Caco-2 (cell line): Measurements from ENCODE around the gene KLRF1. TPM values are rescaled to one million over a fixed set of nuclear protein-coding genes. Genes with fewer than 3 reads are reported as not detected.

ENCODE experiments used
- BruUV-seq: library from RNA; stranded (reverse); fragments of 400-500 nt; replicated peaks from 2 replicates; lab custom pipeline; 2021; lab: Mats Ljungman, UMichigan
- CTCF ChIA-PET: fragments of 300-600 bp; sonication (Branson Sonifier 250); formaldehyde crosslinking; loops from one replicate; lab custom pipeline; 2022; ENCODE audit warnings: antibody characterized with exemption; lab: Charles Lee
- POLR2A ChIA-PET: fragments of 300-600 bp; sonication (Branson Sonifier 250); formaldehyde crosslinking; loops from one replicate; lab custom pipeline; 2022; ENCODE audit warnings: antibody characterized with exemption; lab: Charles Lee
- DNase-seq, 2 experiments: peaks; one replicate each; pipeline versions ENCODE4 v3.0.0 to v3.0.0-alpha.2; 2020 to 2022
- H3K27me3 ChIP-seq: replicated peaks from 2 replicates; pipeline ENCODE4 v1.6.0; 2011; ENCODE audit warnings: low read length; ENCODE audit not compliant: control insufficient read depth, insufficient read depth
- H3K36me3 ChIP-seq: 2 replicates; pipeline ENCODE4 v1.5.1; 2011; ENCODE audit warnings: low read length; ENCODE audit not compliant: control insufficient read depth, insufficient read depth
- H3K4me1 ChIP-seq: fragments of 250-450 bp; sonication (Bioruptor Pico); 2 replicates; pipeline ENCODE4 v1.5.1; 2020; ENCODE audit warnings: mild to moderate bottlenecking
- H3K4me3 ChIP-seq: 2 replicates; pipeline ENCODE4 v1.5.1; 2011; ENCODE audit warnings: low read depth, mild to moderate bottlenecking, control low read depth, low read length
- H3K9me3 ChIP-seq: fragments of 250-450 bp; sonication (Bioruptor Pico); 2 replicates; pipeline ENCODE4 v1.5.1; 2020; ENCODE audit warnings: mild to moderate bottlenecking, moderate library complexity
- H3K27ac Mint-ChIP-seq: one replicate; pipeline ENCODE4 v1.8.0; 2022; ENCODE audit warnings: mixed read lengths; ENCODE audit not compliant: unreplicated experiment
- H3K27me3 Mint-ChIP-seq: one replicate; pipeline ENCODE4 v1.8.0; 2022; ENCODE audit warnings: mixed read lengths; ENCODE audit not compliant: insufficient read depth, unreplicated experiment
- H3K36me3 Mint-ChIP-seq: one replicate; pipeline ENCODE4 v1.8.0; 2022; ENCODE audit warnings: mild to moderate bottlenecking, mixed read lengths; ENCODE audit not compliant: insufficient read depth, unreplicated experiment
- H3K4me1 Mint-ChIP-seq: one replicate; pipeline ENCODE4 v1.8.0; 2022; ENCODE audit warnings: low read depth, mixed read lengths; ENCODE audit not compliant: unreplicated experiment
- H3K4me3 Mint-ChIP-seq: one replicate; pipeline ENCODE4 v1.8.0; 2022; ENCODE audit warnings: mild to moderate bottlenecking, moderate library complexity, mixed read lengths; ENCODE audit not compliant: unreplicated experiment
- H3K9me3 Mint-ChIP-seq: one replicate; pipeline ENCODE4 v1.8.0; 2022; ENCODE audit warnings: mixed read lengths; ENCODE audit not compliant: unreplicated experiment
- CTCF ChIP-seq, 2 experiments: fragments of 200-600 bp in 1 of 2; IDR thresholded peaks; 1 replicate in 1 of 2; 2 replicates in 1 of 2; pipeline versions ENCODE4 v1.5.1 to v1.8.0; 2011 to 2022; ENCODE audit warnings: antibody characterized with exemption in 1 of 2, control low read depth in 1 of 2, inconsistent platforms in 1 of 2, low read depth in 1 of 2, low read length in 1 of 2, mild to moderate bottlenecking in 1 of 2, moderate library complexity in 1 of 2; ENCODE audit not compliant: insufficient read depth in 1 of 2, severe bottlenecking in 1 of 2, unreplicated experiment in 1 of 2
- intact Hi-C: fragments of 100-400 bp; cut with micrococcal nuclease; formaldehyde crosslinking; loops from one replicate; pipeline ENCODE4 v1.10.0; 2022; ENCODE audit not compliant: unreplicated experiment
- total RNA-seq: library from RNA; stranded (reverse); gene quantifications from 2 replicates; pipeline ENCODE4 v1.2.3, GENCODE V29; 2022

The KLRF1 gene
- total RNA-seq, 1 experiment from 2014 or later = not detected

GRCh38 chr12:9868951-9869306 is 41.6 kb downstream of the KLRF1 start:
- H3K4me3 ChIP-seq = no peak overlapping the region
- no peak for TF ChIP-seq CTCF (IDR thresholded peaks at IDR 0.05; ENCODE audit: insufficient read depth in 1 of 2, low read depth in 1 of 2, low read length in 1 of 2, severe bottlenecking in 1 of 2, unreplicated experiment in 1 of 2)
- BruUV-seq = no TSS peak
- POLR2A ChIA-PET = no interaction called here
- H3K36me3 Mint-ChIP-seq = no peaks in the 10 kb centered on the region
- intact Hi-C loops = no loop called here
- H3K27me3 Mint-ChIP-seq = peaks cover 22% of the 10 kb centered on the region
- no peaks in the 10 kb centered on the region for H3K9me3 ChIP-seq
- no peak overlapping the region for H3K4me3 Mint-ChIP-seq
- H3K27ac Mint-ChIP-seq = no peak overlapping the region
- CTCF ChIA-PET = no interaction called here
- DNase-seq = no peak
- no peaks in the 10 kb centered on the region for H3K9me3 Mint-ChIP-seq
- H3K27me3 ChIP-seq = no peaks in the 10 kb centered on the region
- peaks cover 15% of the 10 kb centered on the region for H3K4me1 Mint-ChIP-seq
- H3K4me1 ChIP-seq = no peaks in the 10 kb centered on the region; the same call in 1 of the 2 replicates
- no peaks in the 10 kb centered on the region for H3K36me3 ChIP-seq

GRCh38 chr12:9869307-9870161 is 42.3 kb downstream of the KLRF1 start, which contains the start of gene CLEC2B:
Gene CLEC2B, minus strand, starts transcription at chr12:9869354.
- peaks cover 15% of the 10 kb centered on the region for H3K4me1 Mint-ChIP-seq
- peaks cover 17% of the 10 kb centered on the region for H3K27me3 Mint-ChIP-seq
- H3K27me3 ChIP-seq = no peaks in the 10 kb centered on the region
- peak within 1 kb of the TSS; percentile 40 for H3K4me3 Mint-ChIP-seq
- ChIA-PET POLR2A (no interaction called here), CTCF (no interaction called here)
- no peaks in the 10 kb centered on the region for H3K9me3 ChIP-seq
- TF ChIP-seq CTCF (IDR thresholded peaks at IDR 0.05; ENCODE audit: insufficient read depth in 1 of 2, low read depth in 1 of 2, low read length in 1 of 2, severe bottlenecking in 1 of 2, unreplicated experiment in 1 of 2) = no peak
- no peaks in the 10 kb centered on the region for H3K9me3 Mint-ChIP-seq
- no peak within 1 kb of the TSS for H3K27ac Mint-ChIP-seq
- H3K36me3 ChIP-seq = no peaks in the 10 kb centered on the region
- intact Hi-C loops = no loop called here
- H3K4me1 ChIP-seq = no peaks in the 10 kb centered on the region; the same call in 1 of the 2 replicates
- no TSS peak for BruUV-seq
- no peak for DNase-seq
- H3K36me3 Mint-ChIP-seq = no peaks in the 10 kb centered on the region
- no peak within 1 kb of the TSS for H3K4me3 ChIP-seq

GRCh38 chr12:9870286-9870866 is 43.1 kb downstream of the KLRF1 start:
- H3K36me3 ChIP-seq = no peaks in the 10 kb centered on the region
- Mint-ChIP-seq H3K27me3 (peaks cover 16% of the 10 kb centered on the region), H3K4me1 (peaks cover 15% of the 10 kb centered on the region), H3K27ac (no peak overlapping the region), H3K9me3 (peaks cover 5% of the 10 kb centered on the region), H3K36me3 (no peaks in the 10 kb centered on the region), H3K4me3 (no peak overlapping the region)
- no peak for TF ChIP-seq CTCF (IDR thresholded peaks at IDR 0.05; ENCODE audit: insufficient read depth in 1 of 2, low read depth in 1 of 2, low read length in 1 of 2, severe bottlenecking in 1 of 2, unreplicated experiment in 1 of 2)
- H3K27me3 ChIP-seq = no peaks in the 10 kb centered on the region
- no peaks in the 10 kb centered on the region; the same call in 1 of the 2 replicates for H3K4me1 ChIP-seq
- BruUV-seq = no TSS peak
- no peak for DNase-seq
- intact Hi-C loops = no loop called here
- CTCF ChIA-PET = no interaction called here
- POLR2A ChIA-PET = no interaction called here
- no peak overlapping the region for H3K4me3 ChIP-seq
- H3K9me3 ChIP-seq = no peaks in the 10 kb centered on the region
